NOMO-1 treated with dmso at 0.1 percent for 144 hours (cell line): Measurements from ENCODE around the gene RTN3.
"Not testable (repeated sequence)": the region's sequence is repeated elsewhere in the genome, so short reads cannot be mapped to it uniquely, and the experiment has no call there.

Source experiments
- DNase-seq: peaks from one replicate; lab custom pipeline; 2025; ENCODE audit not compliant: unreplicated experiment; lab: John Stamatoyannopoulos, UW

The RTN3 gene

GRCh38 chr11:63680834-63681320 lies 423 bp upstream of the RTN3 start:
- no peak for DNase-seq

GRCh38 chr11:63682066-63683021 lies 1.0 kb downstream of the RTN3 start:
- DNase-seq = no peak

GRCh38 chr11:63683133-63683991 lies 2.1 kb downstream of the RTN3 start:
- DNase-seq = no peak

GRCh38 chr11:63685158-63685721 lies 3.9 kb downstream of the RTN3 start:
- not testable (repeated sequence) for DNase-seq

GRCh38 chr11:63686926-63687325 lies 5.6 kb downstream of the RTN3 start:
- no peak for DNase-seq

- DNase-seq = no peak
Observed at GRCh38 chr11:63687845-63688244, 6.5 kb downstream of the RTN3 start.

GRCh38 chr11:63694596-63694995 lies 13.3 kb downstream of the RTN3 start:
- no peak for DNase-seq

GRCh38 chr11:63698976-63699733 lies 17.9 kb downstream of the RTN3 start:
- DNase-seq = no peak

- DNase-seq = no peak
Observed at GRCh38 chr11:63699896-63700295, 18.6 kb downstream of the RTN3 start.

- no peak for DNase-seq
Observed at GRCh38 chr11:63705526-63705925, 24.2 kb downstream of the RTN3 start.

GRCh38 chr11:63708764-63709163 lies 27.5 kb downstream of the RTN3 start:
- DNase-seq = no peak

GRCh38 chr11:63709336-63709884 lies 28.1 kb downstream of the RTN3 start:
- no peak for DNase-seq

- no peak for DNase-seq
Observed at GRCh38 chr11:63710476-63711217, 29.3 kb downstream of the RTN3 start.

GRCh38 chr11:63711838-63712237 lies 30.5 kb downstream of the RTN3 start:
- DNase-seq = no peak

GRCh38 chr11:63713766-63714165 lies 32.5 kb downstream of the RTN3 start:
- DNase-seq = no peak

GRCh38 chr11:63716046-63716445 lies 34.7 kb downstream of the RTN3 start:
- DNase-seq = no peak

GRCh38 chr11:63719001-63719400 lies 37.7 kb downstream of the RTN3 start:
- DNase-seq = no peak

- DNase-seq = no peak
Observed at GRCh38 chr11:63719987-63720386, 38.7 kb downstream of the RTN3 start.

GRCh38 chr11:63720611-63721010 lies 39.3 kb downstream of the RTN3 start:
- no peak for DNase-seq

GRCh38 chr11:63729326-63729725 lies 48.0 kb downstream of the RTN3 start:
- no peak for DNase-seq
